ENCODE data around the gene BPGM.

BPGM gene

DNA sequence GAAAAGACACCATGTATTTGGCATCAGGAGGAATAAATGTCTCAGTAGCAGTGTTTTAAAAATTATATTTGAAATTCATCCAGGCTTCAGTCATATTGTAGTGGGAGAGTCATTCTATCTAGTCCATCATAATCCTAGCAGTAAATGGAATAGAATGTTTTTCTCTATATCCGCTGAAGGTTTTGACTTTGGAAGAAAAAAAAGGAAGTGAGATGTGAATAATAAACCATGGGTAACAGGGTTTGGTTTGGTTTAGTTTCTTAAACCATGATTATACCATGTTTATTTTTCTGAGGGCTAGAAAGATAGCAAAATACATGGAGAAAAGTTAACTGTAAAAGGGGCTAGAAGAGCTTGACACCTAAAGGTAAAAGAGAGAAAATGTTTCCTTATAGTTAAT is 16.4 kb upstream of the BPGM start:
- in situ Hi-C loops (cut with HindIII; ENCODE audit: low sequenced_read_pairs): loop anchor here (25.0 kb wide), 1 partner anchor 332 kb away; no protein-coding TSS in a partner anchor

DNA sequence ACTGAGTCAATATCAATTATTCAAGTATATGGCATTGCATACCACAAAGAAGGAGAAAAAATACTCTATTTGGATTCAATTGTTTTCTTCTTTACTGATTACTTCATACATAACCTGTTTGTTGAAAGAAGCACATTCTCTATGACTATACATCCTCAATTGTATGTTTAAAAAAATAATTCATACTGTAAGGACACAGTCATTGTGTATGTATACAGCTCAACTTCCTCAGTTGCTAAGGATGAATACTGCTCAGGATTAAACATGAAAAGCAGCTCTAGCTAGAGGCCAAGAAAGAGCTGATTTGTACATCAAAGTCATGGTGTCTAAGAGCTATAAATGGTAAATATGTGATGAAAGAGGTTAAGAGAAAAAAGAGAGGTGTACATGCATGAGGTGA is 15.8 kb upstream of the BPGM start:
- in situ Hi-C loops (cut with HindIII; ENCODE audit: low sequenced_read_pairs): loop anchor here (25.0 kb wide), 1 partner anchor 331 kb away; no protein-coding TSS in a partner anchor

DNA sequence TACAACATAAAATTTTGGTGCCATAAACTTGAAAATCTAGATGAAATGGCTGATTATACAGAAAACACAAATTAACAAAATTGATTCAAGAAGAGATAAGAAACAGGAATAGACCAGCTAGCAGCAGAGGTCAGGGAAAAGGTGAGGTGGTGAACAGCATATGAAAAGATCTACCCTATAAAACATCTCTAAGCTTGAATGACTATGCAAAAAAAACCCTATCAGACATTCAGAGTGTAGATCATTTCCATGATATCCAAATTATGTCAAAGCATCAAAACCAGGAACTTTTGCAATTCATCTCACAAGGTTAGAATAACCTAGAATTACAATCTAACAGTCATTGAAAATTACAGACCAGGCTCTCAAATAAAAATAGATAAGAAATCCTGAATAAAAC is 14.6 kb upstream of the BPGM start:
- in situ Hi-C loops (cut with HindIII; ENCODE audit: low sequenced_read_pairs): loop anchor here (25.0 kb wide), 1 partner anchor 330 kb away; no protein-coding TSS in a partner anchor

DNA sequence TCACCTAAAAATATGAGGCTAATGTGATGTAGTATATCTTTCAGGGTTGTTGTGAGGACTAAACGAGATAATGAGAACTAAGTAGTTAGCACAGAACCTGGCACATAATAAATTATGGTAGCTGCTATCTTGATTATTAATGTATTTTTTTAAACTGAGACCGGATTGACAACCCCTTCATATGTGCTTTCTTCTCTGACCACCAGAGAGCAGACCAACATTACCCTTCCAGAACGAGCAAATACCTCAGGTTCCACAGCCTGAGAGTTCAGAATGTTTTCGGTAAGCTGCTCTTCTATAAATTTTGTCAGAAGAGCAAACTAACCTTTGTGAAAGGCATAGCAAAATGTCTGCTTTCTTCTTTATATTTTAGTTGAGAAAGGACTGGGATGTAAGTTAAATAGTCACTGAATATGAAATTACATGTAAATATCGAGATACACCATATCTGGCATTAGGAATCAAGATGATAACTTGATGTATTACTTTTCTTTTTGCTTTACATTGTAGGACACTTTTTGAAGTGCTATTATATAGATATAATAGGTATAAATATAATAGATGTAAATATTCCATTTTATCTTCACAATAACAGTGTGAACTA is 13.6 kb upstream of the BPGM start:
- in situ Hi-C loops (cut with HindIII; ENCODE audit: low sequenced_read_pairs): loop anchor here (25.0 kb wide), 1 partner anchor 329 kb away; no protein-coding TSS in a partner anchor

DNA sequence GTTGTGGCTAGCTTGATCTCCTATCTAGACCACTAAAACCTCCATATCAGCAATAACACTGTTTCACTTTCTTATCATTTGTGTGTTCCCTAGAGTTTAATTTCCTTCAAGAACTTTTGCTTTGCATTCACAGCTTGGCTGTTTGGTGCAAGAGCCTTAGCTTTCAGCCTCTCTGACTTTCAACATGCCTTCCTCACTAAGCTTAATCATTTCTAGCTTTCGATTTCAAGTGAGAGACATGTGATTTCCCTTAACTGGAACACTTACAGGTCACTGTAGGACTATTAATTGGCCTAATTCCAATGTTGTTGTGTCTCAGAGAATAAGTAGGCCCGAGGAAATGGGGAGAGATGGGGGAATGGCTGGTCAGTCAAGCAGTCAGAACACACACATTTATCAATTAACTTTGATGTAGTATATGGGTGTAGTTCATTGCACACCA is 10.6 kb upstream of the BPGM start:
- in situ Hi-C loops (cut with HindIII; ENCODE audit: low sequenced_read_pairs): loop anchor here (25.0 kb wide), 1 partner anchor 326 kb away; no protein-coding TSS in a partner anchor

DNA sequence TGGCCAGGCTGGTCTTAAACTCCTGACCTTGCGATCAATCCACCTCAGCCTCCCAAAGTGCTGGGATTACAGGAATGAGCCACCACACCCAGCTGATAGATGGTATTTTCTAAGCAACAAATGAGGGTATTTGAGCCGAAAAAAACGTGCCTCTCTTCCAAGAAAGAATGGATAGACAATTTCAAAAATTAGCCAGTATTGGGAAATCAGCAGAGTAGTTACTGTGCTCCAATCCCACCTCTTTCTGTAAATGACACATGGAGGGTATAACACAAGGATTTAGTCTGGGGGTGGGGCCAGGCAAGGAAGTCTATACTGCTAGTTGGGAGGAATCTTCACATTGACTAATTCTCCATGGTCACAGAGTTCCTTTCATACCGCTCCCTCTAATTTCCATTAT is 9.2 kb upstream of the BPGM start:
- in situ Hi-C loops (cut with HindIII; ENCODE audit: low sequenced_read_pairs): loop anchor here (25.0 kb wide), 1 partner anchor 325 kb away; no protein-coding TSS in a partner anchor

DNA sequence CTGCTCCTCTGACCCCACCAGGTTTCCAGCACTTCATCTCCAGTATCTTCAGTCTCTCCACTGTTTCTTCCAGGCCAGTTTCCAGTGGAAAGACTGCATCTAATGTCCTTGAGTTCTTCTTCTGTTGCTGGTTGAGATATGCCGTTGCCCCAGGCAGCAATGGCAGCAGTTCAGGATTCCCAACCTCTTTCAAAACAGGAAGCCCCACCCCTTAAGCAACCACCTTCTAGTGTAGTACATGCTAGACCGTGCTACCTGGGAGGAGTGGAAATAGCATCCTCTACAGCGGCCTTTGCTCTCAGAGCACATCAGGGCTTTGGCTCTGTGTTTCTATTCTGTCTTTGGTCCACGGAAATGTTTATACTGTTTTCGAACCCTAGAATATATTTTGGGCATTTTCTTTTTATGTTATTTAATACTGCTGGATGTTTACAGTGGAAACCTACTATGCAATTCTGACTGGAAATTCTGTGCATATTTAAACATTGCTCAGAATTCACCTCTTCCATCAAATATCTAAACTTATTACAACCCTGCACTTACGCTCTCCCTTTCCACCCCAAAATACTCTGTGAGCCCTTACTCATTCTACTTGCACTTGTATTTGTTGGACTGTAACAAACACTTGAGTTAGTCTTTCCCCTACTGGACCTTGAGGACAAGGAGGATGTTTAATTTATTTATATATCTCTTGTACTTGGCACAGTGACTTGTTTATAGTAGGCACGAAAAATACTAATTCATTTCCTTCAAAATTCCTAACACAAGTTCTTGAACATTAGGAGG is 8.5 kb upstream of the BPGM start:
- in situ Hi-C loops (cut with HindIII; ENCODE audit: low sequenced_read_pairs): loop anchor here (25.0 kb wide), 1 partner anchor 324 kb away; no protein-coding TSS in a partner anchor

DNA sequence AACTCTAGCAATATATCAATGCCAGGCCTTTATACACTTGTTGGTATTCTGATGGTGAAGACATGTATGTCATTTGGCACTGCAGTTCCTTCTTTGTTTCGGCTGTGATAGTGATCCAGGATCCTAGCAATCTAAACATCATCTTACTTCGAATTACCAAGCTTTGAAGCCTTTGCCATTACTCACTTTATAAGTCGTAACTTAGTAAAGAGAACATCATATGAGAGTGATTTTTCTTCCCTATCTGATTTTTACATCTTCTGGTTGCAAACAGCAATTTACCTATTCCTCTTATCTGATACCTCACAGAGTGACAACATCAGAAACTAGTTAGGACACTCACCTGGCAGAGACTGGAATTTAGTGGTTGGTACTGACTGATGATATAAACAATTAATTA is 7.6 kb upstream of the BPGM start:
- in situ Hi-C loops (cut with HindIII; ENCODE audit: low sequenced_read_pairs): loop anchor here (25.0 kb wide), 1 partner anchor 323 kb away; no protein-coding TSS in a partner anchor

DNA sequence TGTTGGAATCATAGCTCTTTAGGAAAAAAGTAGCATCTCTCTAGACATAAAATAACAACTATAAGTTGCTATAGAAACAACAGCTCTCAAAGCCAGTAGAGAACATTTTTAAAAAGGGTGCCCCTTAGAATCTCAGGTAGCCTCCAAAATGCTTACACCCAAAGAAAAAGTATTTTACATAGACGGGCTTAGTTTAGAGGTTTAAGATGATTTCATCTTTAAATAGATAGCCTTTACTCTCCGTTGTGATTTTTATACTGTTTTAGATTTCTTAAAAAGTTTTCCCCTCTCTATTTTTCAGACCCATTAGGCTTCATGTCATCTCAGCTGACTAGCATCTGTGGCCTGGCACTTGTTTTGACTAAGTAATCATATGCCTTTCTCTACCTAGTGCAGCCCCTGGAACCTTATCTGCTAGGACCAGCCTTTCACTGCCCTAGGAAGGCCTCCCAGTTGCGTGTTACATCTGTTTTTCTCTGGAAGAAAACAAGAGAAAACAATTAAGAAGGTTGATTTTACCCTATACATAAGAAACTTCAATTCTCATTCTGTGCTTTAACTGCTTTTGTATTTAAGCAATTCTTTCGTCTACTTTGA is 6.9 kb upstream of the BPGM start:
- in situ Hi-C loops (cut with HindIII; ENCODE audit: low sequenced_read_pairs): loop anchor here (25.0 kb wide), 1 partner anchor 323 kb away; no protein-coding TSS in a partner anchor

DNA sequence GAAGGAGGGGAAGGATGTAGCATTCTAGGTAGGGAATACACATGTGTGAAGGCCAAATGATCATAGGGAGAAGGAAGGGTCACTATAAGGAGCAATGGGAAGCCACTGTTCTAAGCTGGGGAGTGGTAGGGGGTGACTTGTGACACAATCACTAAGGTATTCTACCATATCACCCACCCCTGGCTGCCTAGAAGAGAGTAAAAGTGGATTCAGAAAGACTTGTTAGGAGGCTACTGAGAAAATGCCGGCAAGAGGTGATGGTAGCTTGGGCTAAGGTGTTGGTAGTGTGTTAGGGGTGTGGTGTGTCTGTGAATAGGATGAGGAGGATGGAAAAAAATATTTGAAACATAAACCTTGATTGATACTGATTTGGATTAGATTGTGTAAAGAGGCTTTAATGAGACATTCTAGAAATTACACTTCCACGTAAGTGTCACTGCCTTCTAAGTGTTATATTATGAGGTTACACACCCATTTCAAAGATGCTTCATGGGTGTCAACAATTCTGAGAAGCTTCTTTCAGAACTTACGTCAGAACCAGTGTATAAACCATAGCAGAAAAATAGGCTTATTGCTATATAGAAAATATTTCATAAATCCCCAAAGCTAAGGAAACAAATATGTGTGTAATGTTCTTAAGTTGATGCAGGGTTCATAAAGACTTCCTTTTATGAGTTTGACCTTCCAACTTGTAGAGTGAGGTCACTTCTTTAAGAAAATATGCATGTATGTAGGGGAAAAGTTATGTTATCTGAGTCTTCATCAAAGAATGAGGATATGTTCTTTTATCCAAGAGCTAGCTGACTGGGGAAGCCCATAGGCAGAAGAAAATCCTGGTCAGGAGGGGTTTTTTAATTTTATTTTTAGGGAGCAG is 5.6 kb upstream of the BPGM start:
- in situ Hi-C loops (cut with HindIII; ENCODE audit: low sequenced_read_pairs): loop anchor here (25.0 kb wide), 1 partner anchor 321 kb away; no protein-coding TSS in a partner anchor

DNA sequence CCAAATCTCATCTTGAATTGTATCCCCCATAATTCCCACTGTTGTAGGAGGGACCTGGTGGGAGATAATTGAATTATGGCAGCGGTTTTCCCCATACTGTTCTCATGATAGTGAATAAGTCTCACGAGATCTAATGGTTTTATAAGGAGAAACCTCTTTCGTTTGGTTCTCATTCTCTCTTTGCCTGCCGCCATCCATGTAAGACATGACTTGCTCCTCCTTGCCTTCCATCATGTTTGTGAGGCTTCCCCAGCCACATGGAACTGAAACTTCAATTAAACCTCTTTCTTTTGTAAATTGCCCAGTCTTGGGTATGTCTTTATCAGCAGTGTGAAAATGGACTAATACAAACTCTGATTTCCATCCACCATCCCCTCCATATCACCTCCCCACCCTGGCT is 4.7 kb upstream of the BPGM start:
- in situ Hi-C loops (cut with HindIII; ENCODE audit: low sequenced_read_pairs): loop anchor here (25.0 kb wide), 1 partner anchor 320 kb away; no protein-coding TSS in a partner anchor

DNA sequence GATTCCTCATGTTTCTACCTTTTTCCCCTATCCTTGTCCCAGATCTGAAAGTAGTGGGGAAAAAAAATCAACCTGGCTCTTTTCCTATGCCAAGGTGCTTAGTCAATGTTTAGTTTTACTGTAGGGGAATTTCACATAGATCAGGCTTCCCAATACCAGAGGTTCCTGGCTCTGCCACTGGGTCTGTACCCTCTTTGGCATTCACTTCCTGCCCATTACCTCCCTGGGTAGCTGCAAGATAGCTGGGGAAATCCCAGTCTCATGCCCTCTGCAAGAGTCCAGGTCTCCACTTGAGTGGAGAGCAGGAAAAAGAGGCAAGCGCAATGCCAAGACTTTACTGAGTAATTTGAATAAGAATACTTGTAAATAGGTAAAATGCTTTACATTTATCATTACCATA is 3.5 kb upstream of the BPGM start:
- in situ Hi-C loops (cut with HindIII; ENCODE audit: low sequenced_read_pairs): loop anchor here (25.0 kb wide), 1 partner anchor 319 kb away; no protein-coding TSS in a partner anchor

DNA sequence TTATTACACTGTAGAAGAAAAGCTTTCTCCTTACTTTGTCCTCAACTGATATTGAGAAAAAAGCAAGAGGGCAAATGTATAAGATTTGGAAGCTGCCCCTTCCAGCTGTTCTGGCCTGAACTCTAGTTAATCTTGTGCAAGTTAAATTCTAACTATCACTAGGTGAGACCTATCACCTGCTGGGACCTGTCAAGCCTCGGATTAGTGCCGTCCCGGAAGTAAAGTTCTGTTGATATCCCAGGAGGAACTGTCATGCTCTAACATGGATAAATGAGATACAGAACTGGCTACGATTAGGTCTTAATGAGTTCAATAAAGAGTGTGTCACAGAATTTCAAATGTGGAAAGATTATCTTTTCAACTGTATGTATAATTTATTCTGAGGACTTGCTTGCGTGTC is 1.2 kb upstream of the BPGM start:
- in situ Hi-C loops (cut with HindIII; ENCODE audit: low sequenced_read_pairs): loop anchor here (25.0 kb wide), 1 partner anchor 317 kb away; no protein-coding TSS in a partner anchor

DNA sequence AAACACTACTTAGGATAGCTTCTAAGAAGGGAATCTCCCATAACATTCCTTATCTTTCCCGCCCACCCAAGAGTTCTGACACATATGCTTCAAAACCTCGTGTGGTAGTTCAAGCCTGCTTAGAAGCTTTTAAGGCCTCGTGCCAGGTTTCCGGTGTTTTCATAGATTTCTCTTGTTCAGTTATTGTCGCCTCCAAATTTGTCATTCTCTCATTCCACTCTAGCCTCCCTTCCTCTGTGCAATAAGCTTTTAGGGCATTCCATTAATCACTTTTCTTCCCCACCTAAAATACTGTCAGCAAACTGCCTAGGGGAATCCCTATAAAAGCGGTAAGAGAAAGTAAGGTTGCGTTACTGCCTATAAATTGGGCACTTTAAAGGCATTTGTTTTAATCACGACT is 718 bp upstream of the BPGM start:
- in situ Hi-C loops (cut with HindIII; ENCODE audit: low sequenced_read_pairs): loop anchor here (25.0 kb wide), 1 partner anchor 316 kb away; no protein-coding TSS in a partner anchor

DNA sequence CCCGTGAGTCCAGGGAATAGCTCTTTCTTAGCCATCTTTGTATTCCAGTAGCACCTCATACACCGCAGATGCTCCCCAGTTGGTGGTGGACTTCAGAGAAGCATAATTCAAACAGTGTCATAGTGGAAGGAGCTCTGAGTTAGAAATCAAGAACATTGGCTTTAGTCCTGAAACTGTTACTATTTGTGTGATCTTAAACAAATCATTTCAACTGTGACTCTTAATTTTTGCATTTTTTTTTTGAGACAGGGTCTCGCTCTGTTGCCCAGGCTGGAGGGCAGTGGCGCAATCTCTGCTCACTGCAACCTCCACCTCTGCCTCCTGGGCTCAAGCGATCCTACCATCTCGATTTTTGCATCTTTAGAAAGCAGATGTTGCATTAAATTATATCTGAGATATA is 1.8 kb downstream of the BPGM start:
- in situ Hi-C loops (cut with HindIII; ENCODE audit: low sequenced_read_pairs): loop anchor here (25.0 kb wide), 1 partner anchor 314 kb away; no protein-coding TSS in a partner anchor

DNA sequence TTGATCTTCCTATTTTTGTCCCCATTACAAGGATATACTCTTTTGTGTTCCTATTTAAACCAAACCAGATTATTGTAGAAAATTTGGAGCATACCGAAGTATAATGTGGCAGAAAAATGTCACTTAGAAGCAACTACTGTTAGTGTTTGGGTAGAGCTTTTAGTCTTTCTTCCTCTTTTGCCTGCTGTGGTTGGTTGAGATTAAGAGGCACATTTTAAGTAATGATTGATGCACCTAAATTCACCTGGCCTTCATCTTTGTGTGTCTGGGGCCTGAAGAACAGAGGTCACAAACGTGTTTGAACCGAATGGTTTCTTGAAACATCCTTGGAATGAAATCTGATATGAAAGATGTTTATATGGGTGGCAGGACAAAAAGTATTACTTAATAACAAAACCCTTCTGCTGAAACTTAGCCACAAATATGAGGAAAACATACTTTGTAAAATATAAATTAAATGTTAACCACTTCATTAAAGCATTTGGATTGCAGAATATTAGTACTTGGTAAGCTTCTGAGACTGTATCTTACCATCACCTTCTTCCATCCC is 2.6 kb downstream of the BPGM start:
- in situ Hi-C loops (cut with HindIII; ENCODE audit: low sequenced_read_pairs): loop anchor here (25.0 kb wide), 1 partner anchor 313 kb away; no protein-coding TSS in a partner anchor

DNA sequence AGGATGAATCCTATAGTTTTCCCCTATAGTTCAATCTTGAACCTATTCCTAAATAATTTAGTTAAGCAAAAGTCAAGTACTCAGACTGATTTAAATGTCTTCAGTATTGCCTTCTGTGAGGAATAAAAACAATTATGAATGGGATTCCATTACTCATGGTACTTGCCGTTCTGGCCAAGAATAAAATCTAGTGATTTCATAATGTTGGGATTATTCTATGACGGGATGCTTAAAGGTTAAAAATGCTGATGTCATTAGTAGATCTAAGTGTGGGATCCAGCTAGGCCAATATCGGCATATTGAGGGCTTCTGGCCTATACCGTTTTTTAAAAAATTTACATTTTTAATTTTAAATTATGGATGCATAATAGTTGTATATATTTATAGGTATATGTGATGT is 5.3 kb downstream of the BPGM start:
- in situ Hi-C loops (cut with HindIII; ENCODE audit: low sequenced_read_pairs): no loop called here

DNA sequence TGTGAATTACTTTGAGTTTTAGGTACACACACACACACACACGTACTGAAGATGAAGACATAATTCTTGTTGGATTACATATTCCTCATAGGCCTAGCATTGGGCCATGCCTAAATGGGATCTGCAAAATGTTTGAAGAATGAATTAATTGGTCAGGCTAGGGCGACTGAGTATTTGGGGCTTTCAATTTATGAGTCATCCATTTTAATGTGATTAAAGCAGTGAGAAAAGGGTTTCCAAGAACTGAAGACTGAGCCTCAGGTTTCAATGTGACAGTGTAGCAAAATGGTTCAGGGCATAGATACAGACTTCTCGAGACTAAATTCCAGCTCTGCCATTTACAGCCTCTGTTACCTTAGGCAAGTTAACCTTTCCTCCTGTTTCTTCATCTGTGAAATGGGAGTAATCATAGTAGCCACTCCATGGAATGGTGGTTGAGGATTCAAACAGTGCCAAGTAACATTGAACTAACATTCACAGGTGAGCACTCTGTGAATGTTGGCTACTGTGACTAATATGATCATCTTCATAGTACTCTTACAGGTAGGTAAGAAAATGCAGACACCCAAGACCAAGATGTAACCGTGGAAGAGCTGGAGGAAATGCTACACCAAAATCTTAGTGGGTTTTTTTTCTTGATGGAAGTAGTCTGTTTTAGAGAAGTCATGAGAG is 7.6 kb downstream of the BPGM start:
- in situ Hi-C loops (cut with HindIII; ENCODE audit: low sequenced_read_pairs): no loop called here

DNA sequence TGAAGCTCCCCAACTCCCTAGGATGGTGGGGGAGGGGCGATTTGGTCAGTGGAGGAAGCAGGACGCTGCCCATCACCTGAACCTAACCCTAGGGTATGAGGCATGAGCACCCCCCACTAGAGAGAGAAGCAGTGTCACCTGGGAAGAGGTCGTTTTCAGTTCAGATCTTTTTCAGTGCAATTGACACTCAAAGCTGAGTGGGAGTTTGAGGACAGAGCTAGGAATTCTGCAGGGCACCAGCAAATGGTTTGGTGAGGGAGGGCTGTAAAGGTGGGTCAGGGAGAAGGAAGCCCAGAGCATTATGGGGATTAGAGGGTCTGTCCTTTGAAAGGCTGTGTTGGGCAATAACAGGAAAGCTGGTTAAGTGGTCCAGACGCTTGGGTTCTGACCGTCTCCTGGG is 10.9 kb downstream of the BPGM start:
- in situ Hi-C loops (cut with HindIII; ENCODE audit: low sequenced_read_pairs): no loop called here
